Measurements from ENCODE around the gene CRACR2A.

- TF ChIP-seq EZH2 (IDR thresholded peaks at IDR 0.05; ENCODE audit: borderline replicate concordance, low read length), result no peak
- TF ChIP-seq, protein P1, sequence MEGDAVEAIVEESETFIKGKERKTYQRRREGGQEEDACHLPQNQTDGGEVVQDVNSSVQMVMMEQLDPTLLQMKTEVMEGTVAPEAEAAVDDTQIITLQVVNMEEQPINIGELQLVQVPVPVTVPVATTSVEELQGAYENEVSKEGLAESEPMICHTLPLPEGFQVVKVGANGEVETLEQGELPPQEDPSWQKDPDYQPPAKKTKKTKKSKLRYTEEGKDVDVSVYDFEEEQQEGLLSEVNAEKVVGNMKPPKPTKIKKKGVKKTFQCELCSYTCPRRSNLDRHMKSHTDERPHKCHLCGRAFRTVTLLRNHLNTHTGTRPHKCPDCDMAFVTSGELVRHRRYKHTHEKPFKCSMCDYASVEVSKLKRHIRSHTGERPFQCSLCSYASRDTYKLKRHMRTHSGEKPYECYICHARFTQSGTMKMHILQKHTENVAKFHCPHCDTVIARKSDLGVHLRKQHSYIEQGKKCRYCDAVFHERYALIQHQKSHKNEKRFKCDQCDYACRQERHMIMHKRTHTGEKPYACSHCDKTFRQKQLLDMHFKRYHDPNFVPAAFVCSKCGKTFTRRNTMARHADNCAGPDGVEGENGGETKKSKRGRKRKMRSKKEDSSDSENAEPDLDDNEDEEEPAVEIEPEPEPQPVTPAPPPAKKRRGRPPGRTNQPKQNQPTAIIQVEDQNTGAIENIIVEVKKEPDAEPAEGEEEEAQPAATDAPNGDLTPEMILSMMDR (IDR thresholded peaks at IDR 0.05; ENCODE audit: low read length), result no peak
Observed at GRCh38 chr12:3789838-3790237, 36.9 kb upstream of the CRACR2A start.

Data from OCI-LY1 (cell line).